H9 (cell line): Measurements from ENCODE around the gene MEDAG. TPM values are rescaled to one million over a fixed set of nuclear protein-coding genes. Genes with fewer than 3 reads are reported as not detected.

Experiments
- DNase-seq: peaks from one replicate; pipeline ENCODE4 v3.0.0-alpha.2; 2017
- H2AFZ ChIP-seq: one replicate; pipeline ENCODE4 v1.6.1; 2013; ENCODE audit warnings: mild to moderate bottlenecking, low read length, control low read depth, moderate library complexity
- H2AK5ac ChIP-seq: 2 replicates; pipeline ENCODE4 v1.6.1; 2013; ENCODE audit warnings: low read length, control low read depth, mixed read lengths; ENCODE audit not compliant: insufficient read length
- H2BK120ac ChIP-seq: one replicate; pipeline ENCODE4 v1.6.1; 2013; ENCODE audit warnings: low read depth, mild to moderate bottlenecking, low read length, control low read depth, inconsistent platforms; ENCODE audit not compliant: poor library complexity, severe bottlenecking
- H2BK12ac ChIP-seq: 2 replicates; pipeline ENCODE4 v1.6.1; 2013; ENCODE audit warnings: low read length, control low read depth, mixed read lengths, low read depth; ENCODE audit not compliant: insufficient read length
- H2BK15ac ChIP-seq: 2 replicates; pipeline ENCODE4 v1.6.1; 2013; ENCODE audit warnings: low read depth, low read length, control low read depth
- H2BK20ac ChIP-seq: one replicate; pipeline ENCODE4 v1.6.1; 2013; ENCODE audit warnings: low read depth, mild to moderate bottlenecking, low read length, control low read depth, inconsistent platforms; ENCODE audit not compliant: poor library complexity, severe bottlenecking
- H2BK5ac ChIP-seq: 2 replicates; pipeline ENCODE4 v1.6.1; 2013; ENCODE audit warnings: low read length, control low read depth, mixed read lengths; ENCODE audit not compliant: insufficient read length
- H3K14ac ChIP-seq: 2 replicates; pipeline ENCODE4 v1.6.1; 2013; ENCODE audit warnings: low read length, control low read depth; ENCODE audit not compliant: insufficient read depth
- H3K18ac ChIP-seq: 2 replicates; pipeline ENCODE4 v1.6.1; 2013; ENCODE audit warnings: low read depth, mild to moderate bottlenecking, mixed read lengths, low read length, control low read depth; ENCODE audit not compliant: insufficient read length
- H3K23ac ChIP-seq: 2 replicates; pipeline ENCODE4 v1.6.1; 2013; ENCODE audit warnings: low read length, control low read depth, mixed read lengths, low read depth; ENCODE audit not compliant: insufficient read length
- H3K23me2 ChIP-seq: 2 replicates; pipeline ENCODE4 v1.6.1; 2013; ENCODE audit warnings: low read depth, mild to moderate bottlenecking, mixed read lengths, low read length, control low read depth; ENCODE audit not compliant: insufficient read length, poor library complexity, severe bottlenecking
- H3K27ac ChIP-seq: 2 replicates; pipeline ENCODE4 v1.5.1; 2013; ENCODE audit warnings: low read length, control low read depth, mixed read lengths, low read depth; ENCODE audit not compliant: insufficient read length
- H3K27me3 ChIP-seq: 2 replicates; pipeline ENCODE4 v1.6.1; 2013; ENCODE audit warnings: low read length, control low read depth, inconsistent platforms; ENCODE audit not compliant: insufficient read depth
- H3K4ac ChIP-seq: 2 replicates; pipeline ENCODE4 v1.6.1; 2013; ENCODE audit warnings: low read depth, mild to moderate bottlenecking, control low read depth, inconsistent platforms, low read length, moderate library complexity
- H3K4me1 ChIP-seq: 2 replicates; pipeline ENCODE4 v1.6.1; 2013; ENCODE audit warnings: low read length, control low read depth, inconsistent platforms; ENCODE audit not compliant: insufficient read depth
- H3K4me2 ChIP-seq: 2 replicates; pipeline ENCODE4 v1.6.1; 2013; ENCODE audit warnings: low read length, control low read depth, mixed read lengths; ENCODE audit not compliant: insufficient read length, insufficient read depth
- H3K56ac ChIP-seq: 2 replicates; pipeline ENCODE4 v1.6.1; 2013; ENCODE audit warnings: low read depth, mild to moderate bottlenecking, mixed read lengths, low read length, control low read depth; ENCODE audit not compliant: insufficient read length
- H3K79me1 ChIP-seq: 2 replicates; pipeline ENCODE4 v1.6.1; 2013; ENCODE audit warnings: low read depth, mild to moderate bottlenecking, moderate library complexity, low read length, control low read depth, inconsistent platforms; ENCODE audit not compliant: insufficient read depth, poor library complexity, severe bottlenecking
- H3K79me2 ChIP-seq: 2 replicates; pipeline ENCODE4 v1.6.1; 2013; ENCODE audit warnings: low read length, control low read depth, inconsistent platforms; ENCODE audit not compliant: insufficient read depth
- H3K9ac ChIP-seq: 2 replicates; pipeline ENCODE4 v1.6.1; 2013; ENCODE audit warnings: low read length, control low read depth, mixed read lengths; ENCODE audit not compliant: insufficient read length; ENCODE audit errors: extremely low read depth
- H3K9me3 ChIP-seq: one replicate; pipeline ENCODE4 v1.6.1; 2013; ENCODE audit warnings: low read depth, low read length, inconsistent platforms; ENCODE audit not compliant: control insufficient read depth
- H3T11ph ChIP-seq: one replicate; pipeline ENCODE4 v1.6.1; 2013; ENCODE audit warnings: mild to moderate bottlenecking, low read length, control low read depth, inconsistent platforms
- H4K20me1 ChIP-seq: one replicate; pipeline ENCODE4 v1.6.1; 2013; ENCODE audit not compliant: control insufficient read depth, insufficient read length, insufficient read depth
- H4K5ac ChIP-seq: 2 replicates; pipeline ENCODE4 v1.6.1; 2013; ENCODE audit warnings: low read depth, mild to moderate bottlenecking, mixed read lengths, low read length, control low read depth; ENCODE audit not compliant: insufficient read length
- H4K8ac ChIP-seq: replicated peaks from 2 replicates; pipeline ENCODE4 v1.6.1; 2013; ENCODE audit warnings: low read length, control low read depth, mixed read lengths, low read depth; ENCODE audit not compliant: insufficient read length
- H4K91ac ChIP-seq: 2 replicates; pipeline ENCODE4 v1.6.1; 2013; ENCODE audit warnings: low read depth, mild to moderate bottlenecking, moderate library complexity, mixed read lengths, low read length, control low read depth; ENCODE audit not compliant: insufficient read length
- H3K27ac Mint-ChIP-seq, 3 experiments: 2 replicates in 2 of 3; 3 replicates in 1 of 3; pipeline ENCODE4 v1.8.0; 2020 to 2021; ENCODE audit warnings: mixed read lengths in 3 of 3, mild to moderate bottlenecking in 1 of 3, moderate library complexity in 1 of 3
- H3K27me3 Mint-ChIP-seq: 2 replicates; pipeline ENCODE4 v1.8.0; 2021; ENCODE audit warnings: low read depth, mild to moderate bottlenecking, moderate library complexity, mixed read lengths
- H3K36me3 Mint-ChIP-seq, 3 experiments: 2 replicates in 2 of 3; 3 replicates in 1 of 3; pipeline ENCODE4 v1.8.0; 2020 to 2021; ENCODE audit warnings: low read depth in 3 of 3, mixed read lengths in 3 of 3; ENCODE audit not compliant: insufficient read depth in 1 of 3
- H3K4me1 Mint-ChIP-seq, 2 experiments: 2 replicates each; pipeline ENCODE4 v1.8.0; 2020; ENCODE audit warnings: mixed read lengths in 2 of 2
- H3K4me3 Mint-ChIP-seq, 2 experiments: 2 replicates in 1 of 2; 3 replicates in 1 of 2; pipeline ENCODE4 v1.8.0; 2020 to 2021; ENCODE audit warnings: mild to moderate bottlenecking in 2 of 2, mixed read lengths in 2 of 2, moderate library complexity in 1 of 2
- H3K9me3 Mint-ChIP-seq, 2 experiments: 2 replicates in 1 of 2; 3 replicates in 1 of 2; pipeline ENCODE4 v1.8.0; 2020; ENCODE audit warnings: mild to moderate bottlenecking in 2 of 2, mixed read lengths in 2 of 2, moderate library complexity in 1 of 2
- CTCF ChIP-seq: fragments of 200-600 bp; sonication (generic); conservative IDR thresholded peaks from 3 replicates; pipeline ENCODE4 v1.8.0; 2021; ENCODE audit warnings: antibody characterized with exemption, mild to moderate bottlenecking
- WGBS: extraction: QIAGEN DNeasy Blood & Tissue Kit; methylation state at CpG from one replicate; pipeline ENCODE4 v1.1.7; 2013; ENCODE audit warnings: missing lambda C conversion rate, low lambda C conversion rate, mixed read lengths; ENCODE audit not compliant: insufficient read length; ENCODE audit errors: extremely low coverage; 5-methylcytosine and 5-hydroxymethylcytosine counted together
- total RNA-seq: library from RNA; stranded (reverse); gene quantifications from 2 replicates; pipeline ENCODE4 v1.2.1, GENCODE V29; 2021

Gene MEDAG
- total RNA-seq, 1 experiment from 2014 or later: 0.87 TPM

- Histone ChIP-seq H2BK12ac (no peak overlapping the region), H3K4me1 (peaks cover under 1% of the 10 kb centered on the region), H3K27me3 (no peaks in the 10 kb centered on the region; the same call in 1 of the 2 replicates), H3K56ac (no peak overlapping the region), H2BK15ac (no peak overlapping the region), H3T11ph (no peak overlapping the region), H3K79me1 (no peaks in the 10 kb centered on the region), H4K91ac (no peak overlapping the region), H3K14ac (peak overlapping the region; percentile 72; the same call in 1 of the 2 replicates), H3K23ac (no peak overlapping the region), H3K23me2 (no peaks in the 10 kb centered on the region), H4K20me1 (no peaks in the 10 kb centered on the region), H3K9ac (no peak overlapping the region), H3K4ac (no peak overlapping the region), H4K5ac (no peak overlapping the region), H3K79me2 (no peaks in the 10 kb centered on the region), H2BK5ac (no peak overlapping the region), H4K8ac (no peak overlapping the region), H3K9me3 (no peaks in the 10 kb centered on the region), H3K18ac (no peak overlapping the region), H2BK20ac (no peak overlapping the region), H2AK5ac (no peak overlapping the region), H3K27ac (no peak overlapping the region), H3K4me2 (no peak overlapping the region), H2BK120ac (no peak overlapping the region), H2AFZ (no peak overlapping the region)
- no CpG with 5 or more reads among the region's 24 CpGs for WGBS
- peak; percentile 43 for DNase-seq
- Mint-ChIP-seq H3K9me3 (no peaks in the 10 kb centered on the region), H3K4me3 (no peak overlapping the region; a peak in 1 of 5 replicates), H3K36me3 (peaks cover 0 to 6% (median 0%) of the 10 kb centered on the region in 3 experiments; a peak in 2 of 7 replicates), H3K27ac (peak overlapping the region; percentile 36 to 92 (median 52); a peak in 6 of 7 replicates), H3K27me3 (peaks cover 12% of the 10 kb centered on the region), H3K4me1 (peaks cover 39 to 59% of the 10 kb centered on the region in 2 experiments)
- no peak for TF ChIP-seq CTCF
Observed at GRCh38 chr13:30870916-30871587, 35.0 kb upstream of the MEDAG start.
